GM12801 (cell line): ENCODE results near the gene SLC6A8.

ENCODE experiments used
- CTCF ChIP-seq: IDR thresholded peaks from one replicate; pipeline ENCODE4 v1.5.1; 2011; ENCODE audit warnings: control low read depth; ENCODE audit not compliant: insufficient read length; ENCODE audit errors: extremely low read depth

SLC6A8 gene

DNA sequence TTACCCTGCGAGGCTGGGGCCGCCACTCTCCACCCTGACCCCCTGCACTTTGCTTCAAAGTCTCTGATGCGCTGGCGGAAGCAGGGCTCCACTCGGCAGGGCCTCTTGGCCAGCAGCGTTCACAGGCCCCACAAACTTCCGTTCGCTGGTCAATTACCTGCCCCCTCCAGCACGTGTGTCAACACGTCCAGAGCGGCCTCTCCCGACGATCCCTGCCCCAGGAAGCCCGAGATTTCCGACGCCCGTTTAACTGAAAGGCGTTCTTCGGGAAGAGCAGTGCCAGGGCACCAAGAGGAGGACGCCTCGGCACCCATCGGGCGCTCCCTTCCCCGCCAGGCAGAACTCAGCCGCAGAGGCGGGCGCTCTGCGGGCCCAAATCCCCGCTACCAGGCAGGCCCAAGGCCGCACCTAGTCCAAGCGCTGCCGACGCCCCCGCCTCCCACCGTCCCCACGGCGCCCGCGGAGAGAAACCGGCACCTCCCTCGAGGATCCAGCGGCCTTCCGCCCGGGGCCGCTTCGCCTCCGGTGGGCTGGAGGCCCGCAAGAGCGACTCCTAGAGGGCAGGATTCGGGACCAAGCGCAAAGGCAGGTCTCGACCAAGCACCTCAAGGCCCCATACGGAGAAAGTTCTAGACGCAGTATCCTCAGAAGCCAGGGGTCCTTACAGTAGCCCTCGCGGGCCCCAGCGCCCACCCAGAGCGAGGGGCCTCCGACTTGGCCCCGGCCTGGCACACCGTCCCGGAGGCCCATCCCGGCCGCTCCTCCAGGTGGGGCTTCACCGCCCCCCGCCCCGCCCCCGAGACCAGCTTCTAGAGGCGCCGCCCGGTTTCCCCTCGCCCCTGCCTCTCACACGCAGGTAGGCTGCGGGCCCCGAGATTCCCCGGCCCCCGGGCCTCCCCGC, 35.9 kb downstream of the SLC6A8 start:
- no peak for TF ChIP-seq CTCF

- TF ChIP-seq CTCF: no peak
These were observed 36.7 kb downstream of the SLC6A8 start, which contains the start of the genes ABCD1 and BCAP31 for GRCh38 chrX:153724252-153725038. Gene ABCD1, plus strand, starts transcription at chrX:153724856. Its CDS starts 411 bp downstream, at chrX:153725267. Gene BCAP31, minus strand, starts transcription at chrX:153724387. Its CDS starts 1,143 bp downstream, at chrX:153723244.

DNA sequence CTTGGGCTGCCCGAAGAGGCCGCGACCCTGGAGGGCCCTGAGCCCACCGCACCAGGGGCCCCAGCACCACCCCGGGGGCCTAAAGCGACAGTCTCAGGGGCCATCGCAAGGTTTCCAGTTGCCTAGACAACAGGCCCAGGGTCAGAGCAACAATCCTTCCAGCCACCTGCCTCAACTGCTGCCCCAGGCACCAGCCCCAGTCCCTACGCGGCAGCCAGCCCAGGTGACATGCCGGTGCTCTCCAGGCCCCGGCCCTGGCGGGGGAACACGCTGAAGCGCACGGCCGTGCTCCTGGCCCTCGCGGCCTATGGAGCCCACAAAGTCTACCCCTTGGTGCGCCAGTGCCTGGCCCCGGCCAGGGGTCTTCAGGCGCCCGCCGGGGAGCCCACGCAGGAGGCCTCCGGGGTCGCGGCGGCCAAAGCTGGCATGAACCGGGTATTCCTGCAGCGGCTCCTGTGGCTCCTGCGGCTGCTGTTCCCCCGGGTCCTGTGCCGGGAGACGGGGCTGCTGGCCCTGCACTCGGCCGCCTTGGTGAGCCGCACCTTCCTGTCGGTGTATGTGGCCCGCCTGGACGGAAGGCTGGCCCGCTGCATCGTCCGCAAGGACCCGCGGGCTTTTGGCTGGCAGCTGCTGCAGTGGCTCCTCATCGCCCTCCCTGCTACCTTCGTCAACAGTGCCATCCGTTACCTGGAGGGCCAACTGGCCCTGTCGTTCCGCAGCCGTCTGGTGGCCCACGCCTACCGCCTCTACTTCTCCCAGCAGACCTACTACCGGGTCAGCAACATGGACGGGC, 37.5 kb downstream of the SLC6A8 start:
- TF ChIP-seq CTCF: no peak

GRCh38 chrX:153725832-153726285, 38.1 kb downstream of the SLC6A8 start:
- no peak for TF ChIP-seq CTCF

DNA sequence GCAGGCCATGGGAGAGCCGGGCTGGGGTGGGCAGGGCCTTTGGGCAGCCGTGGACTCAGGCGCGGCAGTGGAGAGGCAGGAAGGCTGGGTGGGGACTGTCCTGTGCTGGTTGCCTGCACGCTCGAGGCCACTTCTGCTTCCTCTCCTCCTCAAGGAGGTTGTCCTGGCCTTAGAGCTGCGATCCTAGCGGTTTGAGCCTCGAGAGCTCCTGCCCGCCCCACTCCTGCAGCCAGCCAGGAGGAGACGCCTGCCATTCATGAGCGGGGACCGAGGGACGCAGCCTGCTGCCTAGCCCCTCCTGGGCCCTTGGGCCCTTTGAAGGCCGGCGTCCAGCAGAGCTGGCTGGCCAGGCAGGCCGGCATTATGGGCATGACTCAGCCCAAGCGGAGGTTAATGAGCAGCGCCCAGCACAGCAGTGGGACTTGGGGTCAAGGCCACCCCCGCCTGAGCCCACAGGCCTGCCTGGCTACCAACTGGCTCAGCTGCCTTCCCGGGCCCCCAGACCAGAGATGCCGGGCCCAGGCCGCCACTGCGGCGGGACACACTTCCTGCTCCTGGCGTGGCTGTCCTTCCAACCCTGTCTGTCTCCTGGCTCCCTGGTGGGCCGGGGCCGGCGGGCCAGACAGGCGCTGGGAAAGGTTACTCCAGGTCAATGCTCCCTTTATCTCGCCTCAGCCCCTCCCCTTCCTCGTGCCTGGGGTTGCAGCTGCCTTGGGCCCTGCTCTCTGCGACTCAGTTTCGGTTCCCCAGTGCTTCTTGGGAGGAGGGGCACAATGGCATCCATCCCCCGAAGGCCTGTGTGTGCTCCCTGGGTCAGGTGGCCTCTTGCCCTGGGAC, 38.8 kb downstream of the SLC6A8 start:
- TF ChIP-seq CTCF: no peak

DNA sequence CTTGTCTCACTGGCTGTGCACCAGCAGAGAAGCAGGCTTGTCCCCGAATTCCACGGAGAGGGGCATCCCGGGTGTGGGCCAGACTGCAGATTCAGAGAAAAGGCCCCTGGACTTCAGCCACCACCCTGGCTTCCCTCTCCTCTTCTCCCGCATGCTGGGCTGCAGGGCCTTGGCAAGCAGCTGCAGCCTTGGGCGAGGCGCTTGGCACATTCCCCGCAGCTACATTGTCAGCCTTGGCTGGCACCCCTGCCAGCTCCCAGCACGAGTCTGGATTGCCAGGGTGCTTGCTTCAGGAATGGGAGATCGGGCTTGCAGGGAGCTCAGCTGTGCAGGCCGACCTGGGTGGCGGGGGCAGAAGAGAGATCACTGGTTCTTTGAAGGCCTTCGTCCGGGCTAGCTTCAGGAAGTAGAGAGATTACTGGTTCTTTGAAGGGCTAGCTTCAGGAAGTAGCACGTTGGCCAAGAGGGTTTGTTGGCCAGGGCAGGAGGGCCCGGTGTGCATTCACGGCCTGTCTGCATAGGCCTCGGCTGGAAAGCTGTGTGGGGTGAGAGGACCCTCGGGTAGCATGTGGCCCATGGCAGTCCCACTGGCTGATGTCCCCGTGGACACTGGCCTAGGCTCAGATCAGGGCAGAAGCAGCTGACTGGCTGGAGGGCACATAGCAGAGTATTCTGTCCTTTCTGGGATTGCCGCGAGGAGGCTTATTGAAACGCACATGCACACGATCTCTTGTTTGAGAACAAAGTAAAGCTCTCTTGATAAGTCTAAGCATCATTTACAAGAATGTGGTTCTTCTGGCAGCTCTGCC, 39.6 kb downstream of the SLC6A8 start:
- no peak for TF ChIP-seq CTCF
